Stimulated activated naive CD4-positive, alpha-beta T cell (primary cell): Measurements from ENCODE around the gene GATAD2A.

ENCODE experiments used
- DNase-seq, 6 experiments: peaks; one replicate each; lab custom pipeline; 2025; lab: John Stamatoyannopoulos, UW

Gene GATAD2A

GRCh38 chr19:19465436-19466070, 60.1 kb downstream of the GATAD2A start:
- DNase-seq, result no peak

- no peak for DNase-seq
Observed at GRCh38 chr19:19466201-19466600, 60.7 kb downstream of the GATAD2A start.

- peak in 1 of 6 experiments; percentile 16 for DNase-seq
Observed at GRCh38 chr19:19468424-19469050, 63.1 kb downstream of the GATAD2A start.

GRCh38 chr19:19470579-19470978, 65.1 kb downstream of the GATAD2A start:
- no peak for DNase-seq

- no peak for DNase-seq
Observed at GRCh38 chr19:19471682-19472081, 66.2 kb downstream of the GATAD2A start.

- DNase-seq, result peak in 1 of 6 experiments; percentile 9
Observed at GRCh38 chr19:19472106-19472505, 66.6 kb downstream of the GATAD2A start.

GRCh38 chr19:19475015-19475765, 69.7 kb downstream of the GATAD2A start:
- no peak for DNase-seq

GRCh38 chr19:19475849-19476828, 70.7 kb downstream of the GATAD2A start:
- DNase-seq, result no peak

- no peak for DNase-seq
Observed at GRCh38 chr19:19477705-19478383, 72.4 kb downstream of the GATAD2A start.

GRCh38 chr19:19480688-19481087, 75.2 kb downstream of the GATAD2A start:
- DNase-seq, result no peak

GRCh38 chr19:19482809-19483596, 77.5 kb downstream of the GATAD2A start:
- no peak for DNase-seq

- DNase-seq, result no peak
Observed at GRCh38 chr19:19485161-19485997, 79.9 kb downstream of the GATAD2A start.

GRCh38 chr19:19485998-19486290, 80.5 kb downstream of the GATAD2A start:
- DNase-seq, result no peak

GRCh38 chr19:19486343-19487076, 81.0 kb downstream of the GATAD2A start:
- DNase-seq, result no peak

GRCh38 chr19:19487077-19487949, 81.8 kb downstream of the GATAD2A start:
- no peak for DNase-seq

GRCh38 chr19:19487950-19488874, 82.7 kb downstream of the GATAD2A start:
- no peak for DNase-seq
